Liver (tissue), 3 donors: ENCODE data around the gene LPCAT1.

Experiments
- HNF4A ChIP-seq, 2 donors: conservative IDR thresholded peaks; 2 replicates each; pipeline ENCODE4 v1.6.1; 2016; ENCODE audit warnings: antibody characterized with exemption in 2 of 2, mild to moderate bottlenecking in 2 of 2
- HNF4G ChIP-seq: IDR thresholded peaks from 2 replicates; pipeline ENCODE4 v1.6.1; 2016; ENCODE audit warnings: antibody characterized with exemption
- JUND ChIP-seq, 2 donors: IDR thresholded peaks; 2 replicates each; pipeline ENCODE4 v1.6.1; 2016; ENCODE audit warnings: antibody characterized with exemption in 2 of 2
- RXRA ChIP-seq, 2 donors: IDR thresholded peaks; 2 replicates each; pipeline ENCODE4 v1.6.1; 2017 to 2018; ENCODE audit warnings: antibody characterized with exemption in 2 of 2, mild to moderate bottlenecking in 1 of 2
- SP1 ChIP-seq: IDR thresholded peaks from 2 replicates; pipeline ENCODE4 v1.6.1; 2018; ENCODE audit warnings: antibody characterized with exemption, mild to moderate bottlenecking
- YY1 ChIP-seq: IDR thresholded peaks from 2 replicates; pipeline ENCODE4 v1.6.1; 2016; ENCODE audit warnings: antibody characterized with exemption, mild to moderate bottlenecking
- TF ChIP-seq, protein P1 (sequence below): fragments of 150-350 bp; IDR thresholded peaks from 2 replicates; pipeline ENCODE4 v1.5.1; 2017; ENCODE audit warnings: improper control_type of control experiment, low read depth, low read length; ENCODE audit not compliant: missing input control
- donor health status: healthy.
- donor health status: healthy.

DNA sequence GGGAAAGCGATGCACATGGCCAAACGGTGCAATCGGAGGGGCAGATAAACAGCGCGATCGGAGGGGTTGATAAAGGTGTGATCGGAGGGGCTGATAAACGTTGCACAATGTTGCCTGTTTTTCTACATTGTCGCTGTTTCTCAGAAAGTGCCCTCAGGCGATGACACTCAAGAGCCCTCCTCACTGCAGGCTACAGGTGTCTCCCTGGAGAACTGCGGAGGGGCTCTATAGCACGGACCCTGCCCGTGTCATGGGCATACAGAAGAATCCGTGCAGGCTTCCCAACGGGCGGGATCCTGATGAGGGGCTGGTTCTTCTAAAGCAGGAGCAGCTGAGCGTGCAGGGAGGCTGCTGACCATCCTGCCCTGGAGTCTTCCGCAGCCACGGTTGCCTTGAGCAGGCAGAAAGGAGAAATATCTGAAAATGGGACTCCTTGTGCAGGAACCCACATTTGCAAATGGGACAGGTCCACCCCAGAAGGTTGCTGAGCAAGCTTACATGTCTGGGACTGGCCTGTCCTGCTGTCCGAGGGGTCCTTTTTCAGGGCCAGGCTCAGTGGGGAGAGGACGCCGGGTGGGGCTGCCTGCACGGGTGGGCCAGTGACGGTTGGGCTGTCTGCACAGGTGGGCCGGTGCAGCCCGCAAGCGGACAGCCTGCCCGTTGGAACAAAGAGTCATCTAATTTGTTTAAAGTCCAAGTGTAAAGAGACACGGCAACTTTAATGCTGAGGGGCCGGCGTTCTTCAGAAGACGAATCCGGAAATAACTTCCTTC, 25.1 kb upstream of the LPCAT1 start:
- TF ChIP-seq, protein P1, sequence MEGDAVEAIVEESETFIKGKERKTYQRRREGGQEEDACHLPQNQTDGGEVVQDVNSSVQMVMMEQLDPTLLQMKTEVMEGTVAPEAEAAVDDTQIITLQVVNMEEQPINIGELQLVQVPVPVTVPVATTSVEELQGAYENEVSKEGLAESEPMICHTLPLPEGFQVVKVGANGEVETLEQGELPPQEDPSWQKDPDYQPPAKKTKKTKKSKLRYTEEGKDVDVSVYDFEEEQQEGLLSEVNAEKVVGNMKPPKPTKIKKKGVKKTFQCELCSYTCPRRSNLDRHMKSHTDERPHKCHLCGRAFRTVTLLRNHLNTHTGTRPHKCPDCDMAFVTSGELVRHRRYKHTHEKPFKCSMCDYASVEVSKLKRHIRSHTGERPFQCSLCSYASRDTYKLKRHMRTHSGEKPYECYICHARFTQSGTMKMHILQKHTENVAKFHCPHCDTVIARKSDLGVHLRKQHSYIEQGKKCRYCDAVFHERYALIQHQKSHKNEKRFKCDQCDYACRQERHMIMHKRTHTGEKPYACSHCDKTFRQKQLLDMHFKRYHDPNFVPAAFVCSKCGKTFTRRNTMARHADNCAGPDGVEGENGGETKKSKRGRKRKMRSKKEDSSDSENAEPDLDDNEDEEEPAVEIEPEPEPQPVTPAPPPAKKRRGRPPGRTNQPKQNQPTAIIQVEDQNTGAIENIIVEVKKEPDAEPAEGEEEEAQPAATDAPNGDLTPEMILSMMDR: no peak
- TF ChIP-seq JUND (IDR thresholded peaks at IDR 0.05): no peak
- no peak for TF ChIP-seq SP1
- no peak for TF ChIP-seq YY1
- TF ChIP-seq HNF4A (conservative IDR thresholded peaks at IDR 0.05): no peak
- TF ChIP-seq RXRA (IDR thresholded peaks at IDR 0.05): no peak
- TF ChIP-seq HNF4G: no peak
